ENCODE measurements around the gene ARAP1.
A peak's percentile ranks its signal among the peaks of the same experiment; 100 is the strongest.

The ARAP1 gene

GRCh38 chr11:72740060-72740424 lies 12.2 kb downstream of the ARAP1 start:
- no peak for TF ChIP-seq FOXP2 (optimal IDR thresholded peaks at IDR 0.05; ENCODE audit: control extremely low read depth, extremely low read length, insufficient read depth)
- TF ChIP-seq POLR2AphosphoS5 (IDR thresholded peaks at IDR 0.05; ENCODE audit: borderline replicate concordance, low read depth, low read length): no peak
- no peak for TF ChIP-seq EZH2 (IDR thresholded peaks at IDR 0.05)
- Histone ChIP-seq H3K4me3 (no peak overlapping the region), H3K27ac (no peak overlapping the region)

GRCh38 chr11:72739240-72740059 lies 12.8 kb downstream of the ARAP1 start:
- Histone ChIP-seq H3K9me3 (ENCODE audit: low read depth, low read length) (no peaks in the 10 kb centered on the region), H3K9ac (ENCODE audit: insufficient read length) (no peak overlapping the region), H3K27ac (no peak overlapping the region), H3K36me3 (ENCODE audit: insufficient read depth, low read length) (no peaks in the 10 kb centered on the region), H3K4me3 (no peak overlapping the region)
- no peak for DNase-seq (ENCODE audit: low read depth, low spot score)
- TF ChIP-seq FOXP2 (optimal IDR thresholded peaks at IDR 0.05; ENCODE audit: control extremely low read depth, extremely low read length, insufficient read depth): no peak
- TF ChIP-seq EZH2 (IDR thresholded peaks at IDR 0.05): no peak
- TF ChIP-seq POLR2AphosphoS5 (IDR thresholded peaks at IDR 0.05; ENCODE audit: borderline replicate concordance, low read depth, low read length): no peak

More at GRCh38 chr11:72740060-72740424, 12.2 kb downstream of the ARAP1 start:
- Histone ChIP-seq H3K9ac (ENCODE audit: insufficient read length) (no peak overlapping the region), H3K36me3 (ENCODE audit: insufficient read depth, low read length) (no peaks in the 10 kb centered on the region), H3K9me3 (ENCODE audit: low read depth, low read length) (no peaks in the 10 kb centered on the region)
- no peak for DNase-seq (ENCODE audit: low read depth, low spot score)

DNA sequence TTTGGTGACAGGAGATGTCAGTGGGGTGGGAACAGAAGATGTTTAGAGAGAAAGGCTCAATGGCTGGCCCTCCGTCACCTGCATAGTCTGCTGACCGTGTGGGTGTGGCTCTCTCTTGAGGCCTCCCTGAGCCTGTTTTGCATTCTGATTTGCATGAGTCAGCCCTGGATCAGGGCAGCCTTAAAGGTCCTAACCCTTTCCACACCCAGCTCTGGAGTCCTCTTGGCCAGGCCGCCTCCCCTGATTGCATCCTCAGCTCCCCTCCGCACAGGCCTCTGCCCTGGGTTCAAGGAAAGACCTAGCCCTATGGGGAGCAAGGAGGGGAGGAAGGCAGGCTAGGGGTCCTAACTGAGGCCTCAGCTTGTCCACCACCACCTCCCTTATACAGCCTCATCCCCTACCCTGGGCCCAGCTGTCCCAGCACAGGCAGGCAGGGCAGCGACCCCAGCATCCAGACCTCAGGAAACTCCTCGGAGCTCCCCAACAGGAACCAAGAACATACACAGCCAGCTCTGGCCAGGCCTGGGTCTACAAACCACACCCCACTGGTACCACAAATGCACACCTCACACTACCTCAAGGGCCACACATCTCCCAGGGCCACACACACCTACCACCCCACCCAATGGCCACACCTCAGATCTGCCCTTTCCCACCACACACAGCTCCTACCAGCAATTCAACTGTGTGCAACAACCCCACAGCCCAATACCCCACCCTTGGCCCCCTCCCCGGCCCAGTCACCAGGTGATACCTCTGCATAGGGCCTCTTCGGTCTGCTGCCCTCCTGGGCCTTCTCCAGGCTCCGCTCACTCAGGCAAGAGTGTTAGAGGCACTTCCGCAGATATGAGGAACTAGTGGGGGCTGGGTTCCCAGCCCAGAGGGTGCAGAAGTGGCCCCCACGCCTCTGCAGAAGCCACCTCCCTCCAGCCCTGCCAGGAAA lies 13.7 kb downstream of the ARAP1 start:
- no peak for TF ChIP-seq EZH2 (IDR thresholded peaks at IDR 0.05)
- no peak for DNase-seq (ENCODE audit: low read depth, low spot score)
- Histone ChIP-seq H3K36me3 (ENCODE audit: insufficient read depth, low read length) (no peaks in the 10 kb centered on the region), H3K9ac (ENCODE audit: insufficient read length) (no peak overlapping the region), H3K4me3 (no peak overlapping the region), H3K9me3 (ENCODE audit: low read depth, low read length) (no peaks in the 10 kb centered on the region), H3K27ac (no peak overlapping the region)

- DNase-seq (ENCODE audit: low read depth, low spot score): no peak
- no peak for TF ChIP-seq FOXP2 (optimal IDR thresholded peaks at IDR 0.05; ENCODE audit: control extremely low read depth, extremely low read length, insufficient read depth)
- TF ChIP-seq POLR2AphosphoS5 (IDR thresholded peaks at IDR 0.05; ENCODE audit: borderline replicate concordance, low read depth, low read length): no peak
- no peak for TF ChIP-seq EZH2 (IDR thresholded peaks at IDR 0.05)
- Histone ChIP-seq H3K27ac (no peak overlapping the region), H3K9ac (ENCODE audit: insufficient read length) (no peak overlapping the region), H3K4me3 (no peak overlapping the region), H3K36me3 (ENCODE audit: insufficient read depth, low read length) (no peaks in the 10 kb centered on the region), H3K9me3 (ENCODE audit: low read depth, low read length) (no peaks in the 10 kb centered on the region)
Observed at GRCh38 chr11:72737336-72737735, 14.9 kb downstream of the ARAP1 start.

GRCh38 chr11:72736452-72737069 lies 15.6 kb downstream of the ARAP1 start:
- H3K9ac ChIP-seq (ENCODE audit: insufficient read length): no peak overlapping the region
- peak overlapping the region; percentile 30; the same call in 1 of the 2 replicates for H3K27ac ChIP-seq
- no peaks in the 10 kb centered on the region for H3K36me3 ChIP-seq (ENCODE audit: insufficient read depth, low read length)
- H3K4me3 ChIP-seq: no peak overlapping the region
- H3K9me3 ChIP-seq (ENCODE audit: low read depth, low read length): no peaks in the 10 kb centered on the region
- TF ChIP-seq EZH2 (IDR thresholded peaks at IDR 0.05) (no peak), FOXP2 (optimal IDR thresholded peaks at IDR 0.05; ENCODE audit: control extremely low read depth, extremely low read length, insufficient read depth) (no peak), POLR2AphosphoS5 (IDR thresholded peaks at IDR 0.05; ENCODE audit: borderline replicate concordance, low read depth, low read length) (no peak)
- DNase-seq (ENCODE audit: low read depth, low spot score): no peak

GRCh38 chr11:72735495-72736027 lies 16.6 kb downstream of the ARAP1 start:
- DNase-seq (ENCODE audit: low read depth, low spot score): no peak
- Histone ChIP-seq H3K27ac (peak overlapping the region; percentile 30; the same call in 1 of the 2 replicates), H3K9ac (ENCODE audit: insufficient read length) (peak overlapping the region; percentile 20), H3K9me3 (ENCODE audit: low read depth, low read length) (no peaks in the 10 kb centered on the region), H3K4me3 (no peak overlapping the region), H3K36me3 (ENCODE audit: insufficient read depth, low read length) (peaks cover 3% of the 10 kb centered on the region; the same call in 1 of the 2 replicates)
- no peak for TF ChIP-seq EZH2 (IDR thresholded peaks at IDR 0.05)
- TF ChIP-seq FOXP2 (optimal IDR thresholded peaks at IDR 0.05; ENCODE audit: control extremely low read depth, extremely low read length, insufficient read depth): no peak
- no peak for TF ChIP-seq POLR2AphosphoS5 (IDR thresholded peaks at IDR 0.05; ENCODE audit: borderline replicate concordance, low read depth, low read length)

GRCh38 chr11:72732329-72732728 lies 19.9 kb downstream of the ARAP1 start:
- peaks cover 3% of the 10 kb centered on the region; the same call in 1 of the 2 replicates for H3K36me3 ChIP-seq (ENCODE audit: insufficient read depth, low read length)
- no peak overlapping the region for H3K4me3 ChIP-seq
- no peaks in the 10 kb centered on the region for H3K9me3 ChIP-seq (ENCODE audit: low read depth, low read length)
- no peak overlapping the region for H3K27ac ChIP-seq
- H3K9ac ChIP-seq (ENCODE audit: insufficient read length): no peak overlapping the region
- no peak for DNase-seq (ENCODE audit: low read depth, low spot score)
- TF ChIP-seq POLR2AphosphoS5 (IDR thresholded peaks at IDR 0.05; ENCODE audit: borderline replicate concordance, low read depth, low read length): no peak
- TF ChIP-seq EZH2 (IDR thresholded peaks at IDR 0.05): no peak
- no peak for TF ChIP-seq FOXP2 (optimal IDR thresholded peaks at IDR 0.05; ENCODE audit: control extremely low read depth, extremely low read length, insufficient read depth)

DNA sequence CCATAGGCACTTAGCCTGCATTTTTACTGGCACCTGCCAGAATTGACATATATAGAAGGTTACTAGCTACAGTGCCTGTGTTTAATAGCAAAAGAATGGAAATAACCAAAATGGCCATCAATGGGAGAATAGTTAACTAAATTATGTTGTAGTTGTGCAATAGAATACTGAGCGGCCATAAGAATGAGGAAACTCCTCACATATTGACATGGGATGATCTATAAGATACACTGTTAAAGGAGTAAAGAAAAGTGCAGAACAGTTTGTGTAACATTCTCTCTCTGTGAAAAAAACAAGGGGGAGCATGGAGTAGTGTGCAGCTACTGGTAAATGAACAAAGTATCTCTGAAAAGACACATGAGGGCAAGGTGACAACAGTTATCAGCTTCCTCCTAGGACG lies 21.5 kb downstream of the ARAP1 start:
- Histone ChIP-seq H3K9ac (ENCODE audit: insufficient read length) (no peak overlapping the region), H3K27ac (no peak overlapping the region), H3K9me3 (ENCODE audit: low read depth, low read length) (no peaks in the 10 kb centered on the region), H3K4me3 (no peak overlapping the region), H3K36me3 (ENCODE audit: insufficient read depth, low read length) (peaks cover 3% of the 10 kb centered on the region; the same call in 1 of the 2 replicates)
- no peak for DNase-seq (ENCODE audit: low read depth, low spot score)
- TF ChIP-seq EZH2 (IDR thresholded peaks at IDR 0.05) (no peak), FOXP2 (optimal IDR thresholded peaks at IDR 0.05; ENCODE audit: control extremely low read depth, extremely low read length, insufficient read depth) (no peak), POLR2AphosphoS5 (IDR thresholded peaks at IDR 0.05; ENCODE audit: borderline replicate concordance, low read depth, low read length) (no peak)
